ENCODE data around the gene SCAF1. TPM values are rescaled to one million over a fixed set of nuclear protein-coding genes. Genes with fewer than 3 reads are reported as not detected.
A peak's percentile ranks its signal among the peaks of the same experiment; 100 is the strongest.

Gene SCAF1
- polyA plus RNA-seq, 2 donors: 16.9 to 26.7 TPM

GRCh38 chr19:49676784-49677230, 34.8 kb downstream of the SCAF1 start:
- WGBS, 2 donors: 0% methylated on average over 34 of the region's 34 CpGs
- Histone ChIP-seq H3K4me1 (ENCODE audit: control insufficient read depth in 2 of 2, insufficient read depth in 2 of 2, low read length in 1 of 2) (peaks cover 2 to 19% of the 10 kb centered on the region in 2 donors), H3K9me3 (ENCODE audit: control insufficient read depth in 2 of 2, insufficient read depth in 1 of 2, low read depth in 1 of 2, low read length in 1 of 2) (no peaks in the 10 kb centered on the region), H3K27me3 (ENCODE audit: control insufficient read depth in 1 of 2, insufficient read depth in 2 of 2, low read length in 2 of 2) (no peaks in the 10 kb centered on the region), H3K27ac (ENCODE audit: low read depth in 2 of 2, low read length in 1 of 2) (peak overlapping the region; percentile 91 to 92), H3K36me3 (ENCODE audit: control insufficient read depth in 2 of 2, insufficient read depth in 2 of 2, low read length in 1 of 2) (peaks cover 2 to 5% of the 10 kb centered on the region in 2 donors), H3K4me3 (ENCODE audit: low read depth in 1 of 2, low read length in 2 of 2) (peak overlapping the region; percentile 79 to 96)

GRCh38 chr19:49677231-49677900, 35.4 kb downstream of the SCAF1 start, which contains the start of gene PRMT1:
TSS of gene PRMT1 (plus strand) at chr19:49677271. CDS start at chr19:49677281, 10 bp downstream.
- no peaks in the 10 kb centered on the region for H3K27me3 ChIP-seq (ENCODE audit: control insufficient read depth in 1 of 2, insufficient read depth in 2 of 2, low read length in 2 of 2)
- H3K36me3 ChIP-seq (ENCODE audit: control insufficient read depth in 2 of 2, insufficient read depth in 2 of 2, low read length in 1 of 2): peaks cover 4 to 9% of the 10 kb centered on the region in 2 donors
- H3K4me3 ChIP-seq (ENCODE audit: low read depth in 1 of 2, low read length in 2 of 2): peak within 1 kb of the TSS; percentile 79 to 96
- 1% methylated on average over 48 to 57 of the region's 57 CpGs for WGBS, 2 donors
- H3K27ac ChIP-seq (ENCODE audit: low read depth in 2 of 2, low read length in 1 of 2): peak within 1 kb of the TSS; percentile 93 to 94
- H3K9me3 ChIP-seq (ENCODE audit: control insufficient read depth in 2 of 2, insufficient read depth in 1 of 2, low read depth in 1 of 2, low read length in 1 of 2): no peaks in the 10 kb centered on the region
- H3K4me1 ChIP-seq (ENCODE audit: control insufficient read depth in 2 of 2, insufficient read depth in 2 of 2, low read length in 1 of 2): peaks cover 2 to 16% of the 10 kb centered on the region in 2 donors

GRCh38 chr19:49677901-49678674, 36.1 kb downstream of the SCAF1 start:
- 2 to 4% methylated on average over 21 of the region's 21 CpGs for WGBS, 2 donors
- Histone ChIP-seq H3K9me3 (ENCODE audit: control insufficient read depth in 2 of 2, insufficient read depth in 1 of 2, low read depth in 1 of 2, low read length in 1 of 2) (no peaks in the 10 kb centered on the region), H3K4me3 (ENCODE audit: low read depth in 1 of 2, low read length in 2 of 2) (peak overlapping the region; percentile 79 to 96), H3K27ac (ENCODE audit: low read depth in 2 of 2, low read length in 1 of 2) (peak overlapping the region; percentile 91 to 92), H3K4me1 (ENCODE audit: control insufficient read depth in 2 of 2, insufficient read depth in 2 of 2, low read length in 1 of 2) (peaks cover 2 to 16% of the 10 kb centered on the region in 2 donors), H3K36me3 (ENCODE audit: control insufficient read depth in 2 of 2, insufficient read depth in 2 of 2, low read length in 1 of 2) (peaks cover 4 to 9% of the 10 kb centered on the region in 2 donors), H3K27me3 (ENCODE audit: control insufficient read depth in 1 of 2, insufficient read depth in 2 of 2, low read length in 2 of 2) (no peaks in the 10 kb centered on the region)

GRCh38 chr19:49678985-49679770, 37.2 kb downstream of the SCAF1 start:
- Histone ChIP-seq H3K9me3 (ENCODE audit: control insufficient read depth in 2 of 2, insufficient read depth in 1 of 2, low read depth in 1 of 2, low read length in 1 of 2) (no peaks in the 10 kb centered on the region), H3K4me1 (ENCODE audit: control insufficient read depth in 2 of 2, insufficient read depth in 2 of 2, low read length in 1 of 2) (peaks cover 2 to 16% of the 10 kb centered on the region in 2 donors), H3K27me3 (ENCODE audit: control insufficient read depth in 1 of 2, insufficient read depth in 2 of 2, low read length in 2 of 2) (no peaks in the 10 kb centered on the region), H3K36me3 (ENCODE audit: control insufficient read depth in 2 of 2, insufficient read depth in 2 of 2, low read length in 1 of 2) (peaks cover 4 to 15% of the 10 kb centered on the region in 2 donors), H3K4me3 (ENCODE audit: low read depth in 1 of 2, low read length in 2 of 2) (no peak overlapping the region), H3K27ac (ENCODE audit: low read depth in 2 of 2, low read length in 1 of 2) (peak overlapping the region; percentile 27 to 29)
- 48 to 49% methylated on average over 12 of the region's 12 CpGs for WGBS, 2 donors

GRCh38 chr19:49679771-49680413, 37.9 kb downstream of the SCAF1 start:
- Histone ChIP-seq H3K36me3 (ENCODE audit: control insufficient read depth in 2 of 2, insufficient read depth in 2 of 2, low read length in 1 of 2) (peaks cover 6 to 22% of the 10 kb centered on the region in 2 donors), H3K27me3 (ENCODE audit: control insufficient read depth in 1 of 2, insufficient read depth in 2 of 2, low read length in 2 of 2) (no peaks in the 10 kb centered on the region), H3K9me3 (ENCODE audit: control insufficient read depth in 2 of 2, insufficient read depth in 1 of 2, low read depth in 1 of 2, low read length in 1 of 2) (no peaks in the 10 kb centered on the region), H3K4me3 (ENCODE audit: low read depth in 1 of 2, low read length in 2 of 2) (no peak overlapping the region), H3K27ac (ENCODE audit: low read depth in 2 of 2, low read length in 1 of 2) (peak overlapping the region in 1 of 2 donors; percentile 36), H3K4me1 (ENCODE audit: control insufficient read depth in 2 of 2, insufficient read depth in 2 of 2, low read length in 1 of 2) (peaks cover 2 to 16% of the 10 kb centered on the region in 2 donors)
- 57 to 58% methylated on average over 10 of the region's 10 CpGs for WGBS, 2 donors

- H3K4me3 ChIP-seq (ENCODE audit: low read depth in 1 of 2, low read length in 2 of 2): peak overlapping the region in 1 of 2 donors; percentile 15
- H3K27me3 ChIP-seq (ENCODE audit: control insufficient read depth in 1 of 2, insufficient read depth in 2 of 2, low read length in 2 of 2): no peaks in the 10 kb centered on the region
- peak overlapping the region; percentile 36 to 43 for H3K27ac ChIP-seq (ENCODE audit: low read depth in 2 of 2, low read length in 1 of 2)
- peaks cover 2 to 16% of the 10 kb centered on the region in 2 donors for H3K4me1 ChIP-seq (ENCODE audit: control insufficient read depth in 2 of 2, insufficient read depth in 2 of 2, low read length in 1 of 2)
- 32% methylated on average over 40 of the region's 40 CpGs for WGBS, 2 donors
- H3K9me3 ChIP-seq (ENCODE audit: control insufficient read depth in 2 of 2, insufficient read depth in 1 of 2, low read depth in 1 of 2, low read length in 1 of 2): no peaks in the 10 kb centered on the region
- H3K36me3 ChIP-seq (ENCODE audit: control insufficient read depth in 2 of 2, insufficient read depth in 2 of 2, low read length in 1 of 2): peaks cover 11 to 28% of the 10 kb centered on the region in 2 donors
Measured at GRCh38 chr19:49680421-49681351, 38.7 kb downstream of the SCAF1 start.

- H3K27me3 ChIP-seq (ENCODE audit: control insufficient read depth in 1 of 2, insufficient read depth in 2 of 2, low read length in 2 of 2): no peaks in the 10 kb centered on the region
- H3K27ac ChIP-seq (ENCODE audit: low read depth in 2 of 2, low read length in 1 of 2): no peak overlapping the region
- no peak overlapping the region for H3K4me3 ChIP-seq (ENCODE audit: low read depth in 1 of 2, low read length in 2 of 2)
- peaks cover 2 to 13% of the 10 kb centered on the region in 2 donors for H3K4me1 ChIP-seq (ENCODE audit: control insufficient read depth in 2 of 2, insufficient read depth in 2 of 2, low read length in 1 of 2)
- 89 to 92% methylated on average over 19 of the region's 19 CpGs for WGBS, 2 donors
- peaks cover 12 to 37% of the 10 kb centered on the region in 2 donors for H3K36me3 ChIP-seq (ENCODE audit: control insufficient read depth in 2 of 2, insufficient read depth in 2 of 2, low read length in 1 of 2)
- no peaks in the 10 kb centered on the region for H3K9me3 ChIP-seq (ENCODE audit: control insufficient read depth in 2 of 2, insufficient read depth in 1 of 2, low read depth in 1 of 2, low read length in 1 of 2)
Measured at GRCh38 chr19:49681830-49682229, 39.8 kb downstream of the SCAF1 start.

GRCh38 chr19:49682274-49682673, 40.3 kb downstream of the SCAF1 start:
- H3K36me3 ChIP-seq (ENCODE audit: control insufficient read depth in 2 of 2, insufficient read depth in 2 of 2, low read length in 1 of 2): peaks cover 14 to 41% of the 10 kb centered on the region in 2 donors
- H3K4me1 ChIP-seq (ENCODE audit: control insufficient read depth in 2 of 2, insufficient read depth in 2 of 2, low read length in 1 of 2): peaks cover 2 to 13% of the 10 kb centered on the region in 2 donors
- H3K27me3 ChIP-seq (ENCODE audit: control insufficient read depth in 1 of 2, insufficient read depth in 2 of 2, low read length in 2 of 2): no peaks in the 10 kb centered on the region
- 88 to 94% methylated on average over 8 of the region's 8 CpGs for WGBS, 2 donors
- no peak overlapping the region for H3K4me3 ChIP-seq (ENCODE audit: low read depth in 1 of 2, low read length in 2 of 2)
- H3K9me3 ChIP-seq (ENCODE audit: control insufficient read depth in 2 of 2, insufficient read depth in 1 of 2, low read depth in 1 of 2, low read length in 1 of 2): no peaks in the 10 kb centered on the region
- no peak overlapping the region for H3K27ac ChIP-seq (ENCODE audit: low read depth in 2 of 2, low read length in 1 of 2)
